HK-2 (cell line): ENCODE measurements around the gene ATP5PO.
"Not testable (repeated sequence)": the region's sequence is repeated elsewhere in the genome, so short reads cannot be mapped to it uniquely, and the experiment has no call there.

Experiments used
- DNase-seq: peaks from one replicate; pipeline ENCODE4 v3.0.0-alpha.2; 2018; ENCODE audit not compliant: unreplicated experiment

Gene ATP5PO

DNA sequence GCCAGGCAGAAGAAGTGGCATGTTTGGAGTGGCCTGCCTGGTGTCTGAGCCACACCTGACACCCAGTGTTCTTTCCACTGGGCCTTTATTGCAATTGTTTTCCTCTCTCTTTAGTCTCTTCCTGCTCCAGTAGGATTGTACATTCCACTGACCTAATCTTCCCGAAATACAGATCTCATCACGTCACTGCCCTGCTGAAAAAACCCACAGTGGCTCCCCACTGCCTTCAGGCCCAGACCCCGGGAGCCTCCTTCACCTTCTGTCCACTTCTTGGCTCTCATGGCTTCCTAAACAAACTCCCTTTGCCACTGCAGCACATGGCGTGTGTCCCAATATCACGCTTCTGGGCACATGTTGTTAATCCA is 25.3 kb upstream of the ATP5PO start:
- no peak for DNase-seq

DNA sequence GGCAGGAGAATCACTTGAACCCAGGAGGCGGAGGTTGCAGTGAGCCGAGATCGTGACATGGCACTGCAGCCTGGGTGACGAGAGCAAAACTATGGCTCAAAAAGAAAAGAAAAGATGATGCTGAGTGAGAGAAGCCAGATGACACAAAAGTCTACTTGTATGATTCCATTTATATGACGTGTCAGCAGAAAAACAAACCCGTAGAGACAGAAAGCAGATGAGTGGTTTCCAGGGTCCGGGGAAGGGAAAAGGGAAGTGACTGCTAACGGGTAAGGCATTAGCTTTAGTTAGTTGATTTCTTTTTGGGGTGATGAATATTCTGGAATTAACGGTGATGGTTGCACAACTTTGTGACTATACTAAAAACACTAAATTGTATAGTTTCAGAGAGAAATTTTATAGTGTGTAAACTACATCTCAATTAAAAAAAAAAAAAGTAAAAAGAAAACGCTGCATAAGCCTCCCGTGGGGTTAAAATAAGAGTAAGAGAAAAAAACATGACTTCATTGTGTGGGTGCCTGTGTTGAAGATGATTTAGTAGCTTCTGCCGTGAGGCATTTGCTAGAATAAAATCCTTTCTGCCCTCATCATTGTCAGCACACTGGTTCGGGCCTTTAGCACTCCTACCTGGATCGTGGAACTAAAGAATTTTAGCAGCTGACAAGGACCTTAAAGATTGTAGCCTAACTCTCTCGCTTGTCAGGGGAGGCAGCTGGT is 24.7 kb upstream of the ATP5PO start:
- no peak for DNase-seq

DNA sequence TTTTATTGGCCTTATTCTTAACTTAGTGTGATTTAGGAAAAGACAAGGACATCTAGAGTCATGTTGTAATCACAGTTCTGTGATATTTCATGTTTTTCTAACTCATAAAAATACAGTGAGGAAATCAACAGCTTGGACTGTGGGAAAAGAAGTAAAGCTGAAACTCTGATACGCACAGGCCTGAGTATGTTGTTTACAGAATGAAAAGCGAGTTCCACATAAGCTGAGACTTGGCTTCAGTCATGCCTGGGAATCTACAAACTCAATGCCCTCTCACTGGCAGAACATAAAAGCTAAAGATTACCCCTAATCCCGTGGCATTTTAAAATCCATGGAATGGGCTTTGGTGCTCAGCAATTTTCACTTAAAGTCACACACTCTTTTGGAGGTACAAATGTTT is 23.6 kb upstream of the ATP5PO start:
- DNase-seq: no peak

DNA sequence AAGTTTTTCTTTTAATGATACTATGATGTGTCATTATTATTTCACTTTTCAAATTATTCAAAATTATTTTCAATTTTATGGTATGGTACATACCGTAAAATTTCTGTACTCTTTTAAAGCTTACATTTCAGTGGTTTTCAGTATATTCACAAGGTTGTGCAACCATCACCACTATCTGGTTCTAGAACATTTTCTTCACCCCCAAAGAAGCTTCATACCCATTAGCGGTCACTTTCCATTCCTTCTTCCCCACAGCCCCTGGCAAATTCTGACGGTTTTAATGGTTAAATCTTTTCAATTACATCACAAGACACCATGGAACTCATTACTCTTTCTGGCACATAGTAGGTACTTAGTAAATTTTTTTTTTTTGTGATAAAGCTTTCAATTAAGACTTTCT is 22.8 kb upstream of the ATP5PO start:
- DNase-seq: no peak

DNA sequence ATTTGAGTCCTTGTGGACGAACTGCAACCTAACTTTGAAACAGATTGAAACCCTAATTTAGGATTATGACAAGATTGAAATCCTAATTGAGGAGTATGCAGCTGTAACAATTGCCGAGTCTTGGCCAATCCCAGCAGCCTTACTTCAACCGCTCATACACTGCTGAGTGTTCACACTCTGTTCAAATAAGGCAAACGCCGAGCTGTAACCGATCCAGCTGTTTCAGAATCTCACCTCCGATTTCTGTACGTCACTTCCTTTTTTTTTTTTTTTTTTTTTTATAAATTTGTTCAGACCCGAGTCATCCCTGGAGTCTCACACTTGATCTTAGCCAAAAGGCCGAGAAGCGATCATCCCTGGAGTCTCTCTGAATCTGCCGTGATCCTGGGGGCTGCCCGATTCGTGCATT is 22.3 kb upstream of the ATP5PO start:
- DNase-seq: no peak

DNA sequence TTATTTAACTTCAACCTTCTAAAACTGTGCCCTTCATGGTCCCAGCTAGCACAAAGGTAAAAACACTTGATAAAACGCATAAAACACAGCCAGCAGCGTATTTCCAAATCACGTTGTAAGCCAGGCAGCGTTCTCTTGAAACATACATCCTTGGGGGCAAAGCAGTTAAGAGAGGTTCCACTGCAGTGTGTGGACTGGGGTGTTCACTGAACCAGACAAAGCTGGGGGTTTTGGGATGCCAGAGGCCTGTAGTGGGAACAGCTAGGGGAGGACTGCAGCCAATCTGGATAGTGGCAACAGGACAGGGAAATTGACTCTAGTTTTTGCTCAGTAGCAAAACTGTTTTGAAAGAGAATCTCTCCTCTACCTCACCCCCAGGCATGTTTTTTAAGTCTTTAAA is 21.5 kb upstream of the ATP5PO start:
- DNase-seq: no peak

DNA sequence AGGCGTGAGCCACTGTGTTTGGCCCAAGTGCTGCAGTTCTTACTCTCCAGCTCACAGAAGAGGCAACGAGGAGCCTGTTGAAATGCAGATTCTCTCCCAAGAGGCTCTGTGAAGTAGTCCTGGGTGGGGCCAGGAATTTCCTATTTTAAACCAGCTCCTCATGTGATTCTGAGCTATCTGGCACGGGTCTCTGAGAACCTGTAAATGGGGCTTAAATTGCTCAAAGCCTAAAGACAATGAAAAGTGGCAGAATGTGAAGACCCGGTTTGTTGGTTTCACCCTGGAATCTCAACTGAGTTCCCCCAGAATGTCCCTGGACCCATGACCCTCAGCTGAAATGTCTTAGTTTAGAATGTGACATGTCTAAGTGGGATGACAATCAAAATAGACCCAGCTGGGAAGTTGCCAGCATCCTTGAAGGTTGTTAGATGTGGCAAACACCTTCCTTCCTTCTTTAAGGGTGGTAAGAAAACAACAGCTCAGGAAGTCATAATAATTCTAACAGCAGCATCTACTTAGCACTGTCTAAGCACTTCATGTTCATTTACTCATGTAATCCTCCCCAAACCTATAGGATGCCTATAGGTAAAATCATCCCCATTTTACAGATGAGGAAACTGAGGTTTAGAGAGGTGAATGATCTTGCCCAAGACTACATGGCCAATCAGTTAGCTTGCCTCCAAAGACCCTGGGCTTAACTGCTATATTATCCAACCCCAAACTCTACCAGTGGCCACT is 20.9 kb upstream of the ATP5PO start:
- no peak for DNase-seq

DNA sequence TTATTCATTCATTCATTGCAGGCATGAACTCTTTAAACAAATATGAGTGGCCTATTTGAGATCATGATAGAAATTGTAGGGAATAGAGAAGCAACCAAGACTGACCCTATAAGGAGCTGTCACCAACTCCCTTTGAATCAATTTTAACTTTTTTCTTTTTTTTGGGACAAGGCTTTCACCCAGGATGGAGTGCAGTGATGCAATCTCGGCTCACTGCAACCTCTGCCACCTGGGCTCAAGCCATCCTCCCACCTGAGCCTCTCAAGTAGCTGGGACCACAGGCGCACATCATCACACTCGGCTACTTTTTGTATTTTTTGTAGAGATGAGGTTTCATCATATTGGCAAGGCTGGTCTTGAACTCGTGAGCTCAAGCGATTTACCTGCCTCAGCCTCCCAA is 17.1 kb upstream of the ATP5PO start:
- no peak for DNase-seq

DNA sequence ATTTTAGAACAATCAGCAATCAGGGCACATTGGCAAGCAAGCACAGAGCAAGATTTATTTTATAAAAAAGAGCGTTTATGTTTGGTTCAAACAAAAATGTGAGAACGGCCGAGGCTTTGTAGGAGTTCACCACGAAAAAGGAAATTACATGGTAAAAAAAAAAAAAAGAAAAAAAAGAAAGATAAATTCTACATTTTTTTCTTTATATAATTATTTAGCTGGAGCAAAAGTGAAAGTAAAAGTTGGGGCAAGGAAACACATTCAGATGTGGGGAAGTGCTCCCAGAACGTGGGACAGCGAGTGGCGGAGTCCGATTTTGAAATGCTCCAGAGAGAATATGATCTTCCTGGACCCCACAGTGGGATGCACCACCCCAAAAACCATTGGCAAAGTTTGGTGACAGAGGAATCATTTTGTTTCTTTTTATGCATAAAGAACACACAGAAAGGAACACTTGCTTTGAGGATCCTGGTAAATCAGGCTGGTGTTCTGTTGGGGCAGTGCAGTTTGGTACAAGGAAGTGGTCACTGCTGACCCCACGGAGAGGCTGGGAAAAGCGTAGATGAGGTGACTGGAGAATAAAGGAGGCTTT is 16.3 kb upstream of the ATP5PO start:
- no peak for DNase-seq

DNA sequence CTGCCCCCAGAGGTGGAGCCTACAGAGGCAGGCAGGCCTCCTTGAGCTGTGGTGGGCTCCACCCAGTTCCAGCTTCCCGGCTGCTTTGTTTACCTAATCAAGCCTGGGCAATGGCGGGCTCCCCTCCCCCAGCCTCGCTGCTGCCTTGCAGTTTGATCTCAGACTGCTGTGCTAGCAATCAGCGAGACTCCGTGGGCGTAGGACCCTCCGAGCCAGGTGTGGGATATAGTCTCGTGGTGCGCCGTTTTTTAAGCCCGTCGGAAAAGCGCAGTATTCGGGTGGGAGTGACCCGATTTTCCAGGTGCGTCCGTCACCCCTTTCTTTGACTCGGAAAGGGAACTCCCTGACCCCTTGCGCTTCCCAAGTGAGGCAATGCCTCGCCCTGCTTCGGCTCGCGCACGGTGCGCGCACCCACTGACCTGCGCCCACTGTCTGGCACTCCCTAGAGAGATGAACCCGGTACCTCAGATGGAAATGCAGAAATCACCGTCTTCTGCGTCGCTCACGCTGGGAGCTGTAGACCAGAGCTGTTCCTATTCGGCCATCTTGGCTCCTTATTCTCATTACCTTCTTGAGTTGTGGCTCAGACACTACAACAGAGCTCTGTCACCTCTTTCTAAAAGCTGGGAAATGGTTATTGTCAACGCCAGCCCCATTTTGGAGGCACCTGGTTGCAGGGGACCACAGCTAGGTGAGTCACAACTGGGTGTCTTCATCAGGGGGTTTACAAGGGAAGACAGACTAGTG is 15.6 kb upstream of the ATP5PO start:
- not testable (repeated sequence) for DNase-seq

DNA sequence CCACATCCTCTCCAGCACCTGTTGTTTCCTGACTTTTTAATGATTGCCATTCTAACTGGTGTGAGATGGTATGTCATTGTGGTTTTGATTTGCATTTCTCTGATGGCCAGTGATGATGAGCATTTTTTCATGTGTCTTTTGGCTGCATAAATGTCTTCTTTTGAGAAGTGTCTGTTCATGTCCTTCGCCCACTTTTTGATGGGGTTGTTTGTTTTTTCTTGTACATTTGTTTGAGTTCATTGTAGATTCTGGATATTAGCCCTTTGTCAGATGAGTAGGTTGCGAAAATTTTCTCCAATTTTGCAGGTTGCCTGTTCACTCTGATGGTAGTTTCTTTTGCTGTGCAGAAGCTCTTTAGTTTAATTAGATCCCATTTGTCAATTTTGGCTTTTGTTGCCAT is 10.6 kb upstream of the ATP5PO start:
- not testable (repeated sequence) for DNase-seq

DNA sequence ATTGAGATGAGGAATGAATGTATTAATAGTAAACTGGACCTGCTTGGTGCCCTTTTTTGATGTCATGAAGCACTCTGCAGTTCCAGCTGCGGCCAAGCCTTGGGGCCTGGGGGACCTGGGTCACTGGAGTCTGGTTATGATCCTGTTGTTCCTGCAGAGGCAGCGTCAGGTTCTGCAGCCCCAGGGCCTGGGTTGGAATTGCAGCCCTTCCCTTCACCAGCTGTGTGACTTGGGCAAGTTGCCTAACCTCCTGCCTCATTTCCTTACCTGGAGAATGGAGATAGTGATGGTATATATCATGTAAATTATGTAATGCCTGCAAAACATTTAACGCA is 9.1 kb upstream of the ATP5PO start:
- no peak for DNase-seq

DNA sequence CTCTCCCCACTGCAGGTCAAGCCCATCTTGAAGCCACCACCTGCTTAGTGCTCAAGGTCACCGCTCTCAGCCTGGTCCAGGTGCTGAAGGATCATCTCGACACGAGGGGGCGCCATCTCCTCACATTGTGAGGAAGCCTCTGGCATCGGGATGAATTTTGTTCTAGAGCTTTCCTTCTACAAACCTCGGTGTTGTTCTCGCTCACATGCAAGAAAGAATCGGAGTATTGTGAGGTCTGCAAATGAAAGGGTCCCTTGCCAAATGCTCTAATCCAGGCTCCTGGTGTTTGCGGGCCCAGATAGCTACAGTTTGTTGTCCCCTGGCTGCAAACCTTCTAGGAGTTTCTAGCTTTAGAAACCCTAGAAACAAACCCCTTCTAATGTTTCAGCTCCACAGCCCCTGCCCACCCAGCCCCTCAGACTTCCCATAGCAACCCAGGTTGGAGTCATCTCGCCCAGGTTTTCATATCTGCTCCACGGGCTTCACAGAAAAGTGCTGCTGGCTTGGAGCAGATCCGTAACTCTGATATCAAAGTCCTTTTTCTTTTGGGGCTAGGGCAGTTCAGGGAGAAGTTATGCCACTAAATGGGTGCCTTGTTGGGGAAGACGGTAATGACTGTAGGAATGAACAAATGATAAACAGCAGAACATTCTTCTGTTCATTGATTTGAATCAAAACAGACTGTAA is 8.6 kb upstream of the ATP5PO start:
- peak; percentile 71 for DNase-seq

DNA sequence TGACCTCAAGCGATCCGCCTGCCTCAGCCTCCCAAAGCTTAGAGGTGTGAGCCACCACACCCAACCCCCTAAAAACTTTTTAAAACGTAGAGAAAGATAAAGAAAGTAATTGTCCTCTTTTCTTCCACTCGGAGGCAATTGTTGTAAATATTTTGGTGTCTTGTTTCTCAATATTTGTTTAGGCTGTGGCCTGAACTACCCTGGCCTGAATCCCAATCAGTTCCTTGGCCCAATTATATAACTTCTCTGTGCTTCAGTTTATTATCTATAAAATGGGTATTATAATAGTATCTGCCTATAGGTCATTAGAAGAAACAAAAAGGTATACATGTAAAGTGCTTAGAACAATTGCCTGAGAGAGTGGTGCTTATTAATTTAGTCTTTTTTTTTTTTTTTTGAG is 1.8 kb upstream of the ATP5PO start:
- no peak for DNase-seq

DNA sequence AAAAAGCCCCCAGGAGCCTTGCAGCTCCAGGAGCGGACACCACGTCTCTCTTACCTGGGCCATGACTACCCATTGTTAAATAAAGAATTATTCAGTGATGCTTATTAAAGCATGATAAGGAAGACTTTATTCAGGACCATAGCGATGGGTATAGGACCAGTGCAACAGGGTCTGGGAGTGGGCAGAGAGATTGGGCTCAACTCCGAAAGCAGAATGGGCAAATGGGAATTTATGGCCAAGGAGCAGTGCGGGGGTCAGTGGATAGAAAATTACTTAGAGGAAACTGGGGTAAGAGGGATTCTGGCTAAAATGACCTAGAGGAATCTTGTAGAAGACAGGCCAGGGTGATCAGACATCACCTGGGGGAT is 580 bp upstream of the ATP5PO start:
- no peak for DNase-seq

DNA sequence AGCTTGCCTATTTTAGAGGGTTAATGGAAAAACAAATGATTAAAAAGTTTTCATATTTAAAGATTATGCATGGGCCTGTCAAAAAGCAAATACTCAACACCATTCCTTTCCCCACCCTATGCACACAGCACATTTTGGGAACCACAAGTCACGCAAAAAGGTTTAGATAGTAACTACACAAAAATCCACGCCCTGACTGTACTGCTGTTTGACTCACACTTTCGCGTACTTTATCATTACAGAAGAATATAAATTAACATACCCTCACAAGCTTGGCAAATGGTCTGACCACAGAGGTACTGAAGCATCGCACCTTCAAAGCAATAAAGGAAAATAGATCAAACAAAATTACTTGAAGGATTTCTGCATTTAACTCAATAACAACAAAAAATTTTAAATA is 1.4 kb downstream of the ATP5PO start:
- no peak for DNase-seq

DNA sequence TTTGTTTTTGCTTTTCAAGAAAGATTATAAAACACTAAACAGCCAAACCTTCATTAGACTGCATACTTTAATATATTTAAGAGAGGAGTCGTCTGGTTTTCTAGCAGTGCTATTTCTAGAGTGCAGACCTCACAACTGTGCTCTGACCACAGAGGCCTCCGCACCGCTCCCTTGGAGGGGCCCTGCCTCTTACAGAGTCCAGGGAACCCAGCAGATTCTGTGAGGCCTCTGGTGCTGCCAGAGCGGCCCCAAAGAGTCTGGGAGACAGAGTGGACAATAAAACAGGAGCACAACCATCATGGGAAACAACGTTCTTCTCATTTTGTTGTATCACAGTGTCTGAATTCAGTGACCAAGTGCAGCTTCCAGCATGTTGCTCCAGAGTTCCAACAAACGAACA is 5.8 kb downstream of the ATP5PO start:
- no peak for DNase-seq

DNA sequence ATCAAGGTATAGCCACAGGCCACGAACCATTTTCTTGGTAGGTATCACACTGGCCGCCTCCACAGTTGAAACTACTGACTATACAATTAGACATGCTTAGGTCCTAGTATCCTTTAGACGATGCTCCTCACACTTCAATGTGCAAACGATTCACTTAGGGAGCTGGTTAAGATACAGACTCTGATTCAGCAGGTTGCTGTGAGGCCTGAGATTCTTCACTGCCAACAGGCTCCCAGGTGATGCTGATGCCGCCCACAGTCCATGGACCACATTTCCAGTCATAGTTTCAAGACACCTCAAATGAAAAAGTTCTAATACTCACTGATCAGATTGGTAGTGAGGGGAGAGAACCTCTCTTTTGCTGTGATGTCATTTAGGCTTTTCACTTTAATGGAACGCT is 6.8 kb downstream of the ATP5PO start:
- no peak for DNase-seq

DNA sequence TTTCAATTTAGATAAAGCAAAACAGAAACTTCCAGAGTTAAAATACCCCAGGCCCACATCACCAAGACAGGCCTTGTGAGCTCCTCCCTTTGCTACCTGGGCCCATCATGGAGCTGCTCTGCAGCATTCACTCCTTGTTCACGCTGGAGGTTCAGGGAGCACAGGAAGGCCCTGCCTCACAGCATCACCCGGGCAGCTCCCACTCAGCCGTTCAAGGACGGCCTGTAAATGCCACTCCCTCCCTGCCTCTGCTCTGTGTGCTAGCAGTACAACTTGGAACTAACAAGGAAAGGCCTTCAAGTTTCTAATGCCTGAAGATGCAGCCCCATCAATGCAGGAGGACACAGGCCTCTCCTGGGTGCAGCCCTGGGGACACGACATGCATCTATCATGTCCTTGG is 11.6 kb downstream of the ATP5PO start:
- no peak for DNase-seq

DNA sequence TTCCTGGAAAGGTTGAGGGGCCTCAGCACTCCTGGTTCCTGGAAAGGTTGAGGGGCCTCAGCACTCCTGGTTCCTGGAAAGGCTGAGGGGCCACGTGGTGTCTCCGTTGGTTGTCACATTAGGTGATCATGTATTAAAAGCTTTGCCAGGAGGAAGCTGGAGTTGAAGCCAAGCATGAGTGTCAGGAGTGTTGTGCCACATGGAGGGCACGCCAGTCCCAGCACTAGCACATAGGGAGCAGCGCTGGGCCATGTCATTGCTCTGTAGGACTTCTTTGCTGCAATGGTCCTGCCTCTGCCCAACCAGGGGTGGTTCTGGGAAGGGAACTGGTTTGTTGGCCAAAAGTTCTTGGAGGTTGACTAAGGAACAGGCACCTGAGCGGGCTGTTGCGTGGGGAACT is 13.3 kb downstream of the ATP5PO start:
- DNase-seq: no peak

DNA sequence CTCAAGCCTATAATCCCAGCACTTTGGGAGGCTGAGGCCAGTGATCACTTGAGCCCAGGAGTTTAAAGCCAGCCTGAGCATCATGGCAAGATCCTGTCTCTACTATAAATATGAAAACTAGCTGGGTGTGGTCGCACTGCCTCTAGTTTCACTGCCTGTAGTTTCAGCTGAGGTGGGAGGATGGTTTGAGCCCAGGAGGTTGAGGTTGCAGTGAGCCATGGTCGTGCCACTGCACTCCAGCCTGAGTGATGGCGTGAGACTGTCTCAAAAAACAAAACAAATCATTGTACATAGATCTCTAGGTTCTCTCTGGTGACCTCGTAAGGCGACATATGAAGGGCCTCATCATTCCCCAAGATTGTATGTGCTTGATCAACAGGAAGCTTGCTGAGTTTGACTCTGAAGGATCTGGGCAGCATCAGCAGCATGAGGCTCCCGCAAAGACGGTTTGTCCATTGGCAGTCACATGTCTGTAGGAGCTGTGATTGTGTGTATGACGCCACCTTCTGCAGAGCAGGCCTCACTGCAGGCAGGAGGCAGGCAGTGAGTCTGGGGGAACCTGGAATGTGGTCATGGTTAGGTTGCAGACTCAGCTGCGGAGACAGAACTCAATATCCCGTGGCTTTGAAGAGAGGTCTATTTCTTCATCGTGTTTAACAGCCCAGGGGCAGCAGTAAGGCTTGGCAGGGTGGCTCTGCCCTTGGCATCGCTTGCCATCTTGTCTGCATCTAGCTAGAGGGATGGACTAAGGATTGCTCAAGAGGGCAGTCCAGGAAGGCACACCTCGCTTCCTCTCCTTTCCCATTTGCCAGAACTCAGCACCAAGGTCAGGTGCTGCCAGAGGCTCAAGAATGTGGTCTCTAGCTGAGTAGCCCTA is 14.0 kb downstream of the ATP5PO start:
- no peak for DNase-seq
